HEK293 (cell line): Measurements from ENCODE around the gene PTCD1.

Experiments used
- CTCF ChIA-PET: fragments of 350-600 bp; formaldehyde crosslinking; extraction: SDS; loops from one replicate; lab custom pipeline; 2021; ENCODE audit warnings: antibody characterized with exemption; lab: Yijun Ruan, JAX
- POLR2A ChIA-PET: fragments of 300-600 bp; formaldehyde crosslinking; extraction: SDS; loops from one replicate; lab custom pipeline; 2020; ENCODE audit warnings: antibody characterized with exemption, inconsistent platforms; lab: Yijun Ruan, JAX
- H3K27ac ChIP-seq: fragments of 200-500 bp; sonication (Bioruptor generic); 2 replicates; pipeline ENCODE4 v1.5.1; 2014; ENCODE audit warnings: low read depth, low read length, control low read depth, inconsistent platforms; ENCODE audit errors: extremely low read depth
- H3K36me3 ChIP-seq, 2 experiments: fragments of 200-500 bp in 1 of 2; sonication (Bioruptor generic) in 1 of 2; 1 replicate in 1 of 2; 2 replicates in 1 of 2; pipeline ENCODE4 v1.5.1; 2014 to 2017; ENCODE audit warnings: inconsistent platforms in 2 of 2, low read length in 2 of 2; ENCODE audit not compliant: control insufficient read depth in 2 of 2, insufficient read depth in 1 of 2
- H3K4me1 ChIP-seq: fragments of 200-500 bp; sonication (Bioruptor generic); 2 replicates; pipeline ENCODE4 v1.5.1; 2014; ENCODE audit warnings: mild to moderate bottlenecking, low read length, inconsistent platforms; ENCODE audit not compliant: control insufficient read depth, insufficient read depth
- H3K4me3 ChIP-seq: 2 replicates; pipeline ENCODE4 v1.5.1; 2011; ENCODE audit warnings: low read depth, mild to moderate bottlenecking, control low read depth, low read length, moderate library complexity
- H3K9me3 ChIP-seq: fragments of 200-500 bp; sonication (Bioruptor generic); 2 replicates; pipeline ENCODE4 v1.5.1; 2014; ENCODE audit warnings: low read depth, low read length, inconsistent platforms; ENCODE audit not compliant: control insufficient read depth, insufficient read depth
- INSM2 ChIP-seq: fragments of 450-650 bp; formaldehyde crosslinking; IDR thresholded peaks from 2 replicates; pipeline ENCODE4 v1.5.1; 2016; ENCODE audit warnings: missing biosample characterization, missing genetic modification characterization
- KLF9 ChIP-seq: fragments of 450-650 bp; formaldehyde crosslinking; IDR thresholded peaks from 2 replicates; pipeline ENCODE4 v1.5.1; 2016; ENCODE audit warnings: missing biosample characterization, missing genetic modification characterization, low read depth
- MYNN ChIP-seq: fragments of 450-650 bp; formaldehyde crosslinking; IDR thresholded peaks from 2 replicates; pipeline ENCODE4 v1.5.1; 2016; ENCODE audit warnings: missing biosample characterization, missing genetic modification characterization, borderline replicate concordance
- PRDM6 ChIP-seq: fragments of 450-650 bp; formaldehyde crosslinking; IDR thresholded peaks from 2 replicates; pipeline ENCODE4 v1.5.1; 2017; ENCODE audit warnings: missing biosample characterization, missing genetic modification characterization
- REST ChIP-seq: fragments of 450-650 bp; formaldehyde crosslinking; IDR thresholded peaks from 2 replicates; pipeline ENCODE4 v1.5.1; 2016; ENCODE audit warnings: missing biosample characterization, missing genetic modification characterization
- SP3 ChIP-seq: fragments of 450-650 bp; formaldehyde crosslinking; IDR thresholded peaks from 2 replicates; pipeline ENCODE4 v1.5.1; 2016; ENCODE audit warnings: missing biosample characterization, missing genetic modification characterization
- TSHZ1 ChIP-seq: fragments of 450-650 bp; formaldehyde crosslinking; IDR thresholded peaks from 2 replicates; pipeline ENCODE4 v1.5.1; 2016; ENCODE audit warnings: missing biosample characterization, missing genetic modification characterization, borderline replicate concordance
- ZBTB20 ChIP-seq: fragments of 450-650 bp; formaldehyde crosslinking; IDR thresholded peaks from 2 replicates; pipeline ENCODE4 v1.5.1; 2016; ENCODE audit warnings: missing biosample characterization, missing genetic modification characterization
- ZBTB8A ChIP-seq: fragments of 450-650 bp; formaldehyde crosslinking; IDR thresholded peaks from 2 replicates; pipeline ENCODE4 v1.5.1; 2016; ENCODE audit warnings: missing biosample characterization, missing genetic modification characterization
- ZEB2 ChIP-seq: fragments of 450-650 bp; formaldehyde crosslinking; IDR thresholded peaks from 2 replicates; pipeline ENCODE4 v1.5.1; 2016; ENCODE audit warnings: missing biosample characterization, missing genetic modification characterization
- ZIC2 ChIP-seq: fragments of 450-650 bp; formaldehyde crosslinking; IDR thresholded peaks from 2 replicates; pipeline ENCODE4 v1.5.1; 2016; ENCODE audit warnings: missing biosample characterization, missing genetic modification characterization
- ZNF114 ChIP-seq: fragments of 450-650 bp; formaldehyde crosslinking; IDR thresholded peaks from 2 replicates; pipeline ENCODE4 v1.5.0; 2017; ENCODE audit warnings: missing biosample characterization, missing genetic modification characterization
- ZNF175 ChIP-seq: fragments of 450-650 bp; formaldehyde crosslinking; IDR thresholded peaks from 2 replicates; pipeline ENCODE4 v1.5.1; 2016; ENCODE audit warnings: missing biosample characterization, missing genetic modification characterization
- ZNF184 ChIP-seq: fragments of 450-650 bp; IDR thresholded peaks from 2 replicates; pipeline ENCODE4 v1.5.1; 2018; ENCODE audit warnings: missing biosample characterization, mild to moderate bottlenecking, missing genetic modification characterization
- ZNF274 ChIP-seq, 2 experiments: fragments of 200-500 bp in 1 of 2; fragments of 450-650 bp in 1 of 2; sonication (Bioruptor generic) in 1 of 2; formaldehyde crosslinking in 1 of 2; IDR thresholded peaks; 2 replicates each; pipeline versions ENCODE4 v1.5.1 to v1.6.1; 2014 to 2016; ENCODE audit warnings: borderline replicate concordance in 1 of 2, inconsistent platforms in 1 of 2, low read length in 1 of 2, missing biosample characterization in 1 of 2, missing genetic modification characterization in 1 of 2
- ZNF280C ChIP-seq: fragments of 450-650 bp; formaldehyde crosslinking; IDR thresholded peaks from 2 replicates; pipeline ENCODE4 v1.5.1; 2016; ENCODE audit warnings: missing biosample characterization, missing genetic modification characterization
- ZNF548 ChIP-seq: fragments of 450-650 bp; formaldehyde crosslinking; IDR thresholded peaks from 2 replicates; pipeline ENCODE4 v1.5.1; 2016; ENCODE audit warnings: missing biosample characterization, missing genetic modification characterization
- ZNF571 ChIP-seq: fragments of 450-650 bp; formaldehyde crosslinking; IDR thresholded peaks from 2 replicates; pipeline ENCODE4 v1.5.0; 2017; ENCODE audit warnings: missing biosample characterization, missing genetic modification characterization
- ZNF660 ChIP-seq: fragments of 450-650 bp; IDR thresholded peaks from 2 replicates; pipeline ENCODE4 v1.5.1; 2018; ENCODE audit warnings: missing biosample characterization, mild to moderate bottlenecking, missing genetic modification characterization
- ZNF664 ChIP-seq: fragments of 450-650 bp; formaldehyde crosslinking; IDR thresholded peaks from 2 replicates; pipeline ENCODE4 v1.5.1; 2016; ENCODE audit warnings: missing biosample characterization, missing genetic modification characterization
- ZSCAN23 ChIP-seq: fragments of 450-650 bp; formaldehyde crosslinking; IDR thresholded peaks from 2 replicates; pipeline ENCODE4 v1.5.1; 2016; ENCODE audit warnings: missing biosample characterization, missing genetic modification characterization

PTCD1 gene

GRCh38 chr7:99420986-99421385 lies 17.6 kb downstream of the PTCD1 start (continued):
- no peak for TF ChIP-seq ZNF660
- no peak for TF ChIP-seq TSHZ1 (tag by site-specific recombination)
- TF ChIP-seq ZEB2 (tag by site-specific recombination): no peak
- TF ChIP-seq ZBTB8A (tag by site-specific recombination): no peak
- TF ChIP-seq SP3: no peak
- TF ChIP-seq ZBTB20: no peak
- no peak for TF ChIP-seq ZNF280C (tag by site-specific recombination)
- TF ChIP-seq, all 188 proteins: peak for 0

GRCh38 chr7:99420213-99420612 lies 18.4 kb downstream of the PTCD1 start:
- no peak overlapping the region for H3K4me3 ChIP-seq

More at GRCh38 chr7:99420213-99420612, 18.4 kb downstream of the PTCD1 start:
- no peak overlapping the region for H3K27ac ChIP-seq
- ChIA-PET CTCF (no interaction called here), POLR2A (interaction anchor here (1.1 to 4.9 kb wide), 4 partner anchors 11 to 29 kb away, joined by 3 to 36 read pairs (median 4); partner anchors contain the start of genes BUD31, CPSF4, PDAP1 and PTCD1)
- H3K9me3 ChIP-seq: no peaks in the 10 kb centered on the region
- peaks cover 34 to 93% of the 10 kb centered on the region in 2 experiments for H3K36me3 ChIP-seq
- H3K4me1 ChIP-seq: no peaks in the 10 kb centered on the region
- no peak for TF ChIP-seq ZNF664
- TF ChIP-seq REST: no peak
- no peak for TF ChIP-seq INSM2 (tag by site-specific recombination)
- TF ChIP-seq ZNF274 (IDR thresholded peaks at IDR 0.05; ENCODE audit: low read length): no peak
- no peak for TF ChIP-seq ZNF274 (tag by site-specific recombination; IDR thresholded peaks at IDR 0.05; ENCODE audit: borderline replicate concordance)
- TF ChIP-seq ZSCAN23 (tag by site-specific recombination): no peak
- no peak for TF ChIP-seq ZIC2 (tag by site-specific recombination)
- TF ChIP-seq ZNF114 (tag by site-specific recombination): no peak
- no peak for TF ChIP-seq PRDM6 (tag by site-specific recombination)
- TF ChIP-seq ZNF571 (tag by site-specific recombination): no peak
- no peak for TF ChIP-seq ZNF184
- TF ChIP-seq MYNN (tag by site-specific recombination): no peak
- no peak for TF ChIP-seq ZNF548 (tag by site-specific recombination)
- TF ChIP-seq ZNF175 (tag by site-specific recombination): no peak
- TF ChIP-seq KLF9 (tag by site-specific recombination): no peak
